CD14-positive monocyte (primary cell): Measurements from ENCODE around the gene MCRIP2. TPM values are rescaled to one million over a fixed set of nuclear protein-coding genes. Genes with fewer than 3 reads are reported as not detected.

Experiments
- DNase-seq, 3 donors: peaks; one replicate each; pipeline ENCODE4 v3.0.0-alpha.2; 2011 to 2022
- H2AFZ ChIP-seq: 2 replicates; pipeline ENCODE4 v1.6.0; 2012; ENCODE audit warnings: mild to moderate bottlenecking, low read depth, low read length, inconsistent platforms; ENCODE audit not compliant: insufficient read depth, poor library complexity, severe bottlenecking
- H3K27ac ChIP-seq, 2 donors: 1 replicate in 1 of 2; 2 replicates in 1 of 2; pipeline ENCODE4 v1.5.1; 2012 to 2013; ENCODE audit warnings: low read length in 2 of 2, control low read depth in 1 of 2, inconsistent platforms in 1 of 2, low read depth in 1 of 2, mild to moderate bottlenecking in 1 of 2
- H3K27me3 ChIP-seq, 2 donors: one replicate each; pipeline versions ENCODE4 v1.6.0 to v1.6.1; 2011 to 2013; ENCODE audit warnings: low read length in 2 of 2; ENCODE audit not compliant: control insufficient read depth in 2 of 2, insufficient read depth in 2 of 2
- H3K36me3 ChIP-seq, 2 donors: replicated peaks in 1 of 2; 1 replicate in 1 of 2; 2 replicates in 1 of 2; pipeline versions ENCODE4 v1.5.1 to v1.6.1; 2012 to 2013; ENCODE audit warnings: low read length in 2 of 2, control low read depth in 1 of 2, inconsistent platforms in 1 of 2, mild to moderate bottlenecking in 1 of 2; ENCODE audit not compliant: insufficient read depth in 2 of 2, control insufficient read depth in 1 of 2
- H3K4me1 ChIP-seq, 2 donors: 1 replicate in 1 of 2; 2 replicates in 1 of 2; pipeline versions ENCODE4 v1.5.1 to v1.6.1; 2012 to 2013; ENCODE audit warnings: low read length in 2 of 2, control low read depth in 1 of 2, inconsistent platforms in 1 of 2, mild to moderate bottlenecking in 1 of 2, moderate library complexity in 1 of 2; ENCODE audit not compliant: insufficient read depth in 2 of 2, control insufficient read depth in 1 of 2
- H3K4me2 ChIP-seq: replicated peaks from 2 replicates; pipeline ENCODE3; 2012; ENCODE audit warnings: low read length, moderate library complexity, mild to moderate bottlenecking; ENCODE audit not compliant: poor library complexity, severe bottlenecking; ENCODE audit errors: extremely low read depth
- H3K4me3 ChIP-seq, 3 experiments: fragments of 200-600 bp in 1 of 3; sonication (generic) in 1 of 3; replicated peaks in 1 of 3; 1 replicate in 2 of 3; 2 replicates in 1 of 3; pipeline ENCODE4 v1.5.1; 2011 to 2013; ENCODE audit warnings: low read length in 3 of 3, mild to moderate bottlenecking in 3 of 3, control low read depth in 2 of 3, low read depth in 2 of 3, inconsistent platforms in 1 of 3, moderate library complexity in 1 of 3
- H3K79me2 ChIP-seq: 2 replicates; pipeline ENCODE4 v1.6.0; 2012; ENCODE audit warnings: mild to moderate bottlenecking, control low read depth, inconsistent platforms, low read length, moderate library complexity; ENCODE audit not compliant: insufficient read depth
- H3K9ac ChIP-seq: 2 replicates; pipeline ENCODE4 v1.6.0; 2017; ENCODE audit warnings: low read length, mild to moderate bottlenecking; ENCODE audit not compliant: insufficient read depth, poor library complexity, severe bottlenecking
- H3K9me3 ChIP-seq, 2 donors: replicated peaks in 1 of 2; 1 replicate in 1 of 2; 2 replicates in 1 of 2; pipeline versions ENCODE4 v1.5.1 to v1.6.1; 2012 to 2013; ENCODE audit warnings: low read length in 2 of 2, control low read depth in 1 of 2; ENCODE audit not compliant: control insufficient read depth in 1 of 2, insufficient read depth in 1 of 2
- H4K20me1 ChIP-seq: 2 replicates; pipeline ENCODE4 v1.6.0; 2012; ENCODE audit warnings: mild to moderate bottlenecking, low read length, control low read depth, moderate library complexity; ENCODE audit not compliant: insufficient read depth
- H3K27ac Mint-ChIP-seq, 7 donors: one replicate each; pipeline ENCODE4 v1.8.0; 2020; ENCODE audit warnings: mild to moderate bottlenecking in 7 of 7, mixed read lengths in 7 of 7, moderate library complexity in 6 of 7, inconsistent platforms in 2 of 7
- H3K27me3 Mint-ChIP-seq, 3 donors: one replicate each; pipeline ENCODE4 v1.8.0; 2021 to 2022; ENCODE audit warnings: low read depth in 3 of 3, mild to moderate bottlenecking in 3 of 3, mixed read lengths in 3 of 3, moderate library complexity in 3 of 3, inconsistent platforms in 1 of 3
- H3K36me3 Mint-ChIP-seq, 2 donors: one replicate each; pipeline ENCODE4 v1.8.0; 2020; ENCODE audit warnings: mixed read lengths in 2 of 2, inconsistent platforms in 1 of 2, mild to moderate bottlenecking in 1 of 2
- H3K4me1 Mint-ChIP-seq: one replicate; pipeline ENCODE4 v1.8.0; 2020; ENCODE audit warnings: mild to moderate bottlenecking, mixed read lengths
- H3K4me3 Mint-ChIP-seq, 2 donors: one replicate each; pipeline ENCODE4 v1.8.0; 2020; ENCODE audit warnings: mild to moderate bottlenecking in 2 of 2, mixed read lengths in 2 of 2, moderate library complexity in 1 of 2
- H3K9me3 Mint-ChIP-seq, 7 donors: one replicate each; pipeline ENCODE4 v1.8.0; 2020 to 2022; ENCODE audit warnings: mixed read lengths in 7 of 7, mild to moderate bottlenecking in 6 of 7, moderate library complexity in 6 of 7, inconsistent platforms in 2 of 7
- CTCF ChIP-seq: fragments of 200-600 bp; IDR thresholded peaks from one replicate; pipeline ENCODE4 v1.8.0; 2022; ENCODE audit warnings: antibody characterized with exemption, mild to moderate bottlenecking
- WGBS: methylation state at CpG from one replicate; pipeline ENCODE4 v1.1.5; 2013; ENCODE audit warnings: missing lambda C conversion rate; ENCODE audit not compliant: insufficient coverage; 5-methylcytosine and 5-hydroxymethylcytosine counted together
- intact Hi-C, 2 donors: fragments of 100-400 bp; cut with micrococcal nuclease; formaldehyde crosslinking; loops; one replicate each; pipeline versions ENCODE4 v1.15.0 to v1.15.1; 2023
- polyA plus RNA-seq, 3 donors: library from polyadenylated mRNA; depleted of rRNA in 1 of 3; unstranded in 2 of 3; stranded (reverse) in 1 of 3; fragments of 300-500 nt in 2 of 3; fragments of >200 nt in 1 of 3; fragmentation: Illumina TruSeq in 2 of 3; gene quantifications; 1 replicate in 2 of 3; 2 replicates in 1 of 3; pipeline ENCODE4 v1.2.3, GENCODE V29; 2012 to 2021

Gene MCRIP2
- polyA plus RNA-seq, 3 donors = 23.7 to 65.6 (median 42.1) TPM

- no peak for DNase-seq
- H3K4me1 Mint-ChIP-seq = peaks cover 30% of the 10 kb centered on the region
- H3K9me3 ChIP-seq = no peaks in the 10 kb centered on the region
- H3K4me3 ChIP-seq = no peak overlapping the region
- H3K9ac ChIP-seq = no peak overlapping the region
- WGBS = 98% methylated on average over 35 of the region's 43 CpGs
- peaks cover 91% of the 10 kb centered on the region for H4K20me1 ChIP-seq
- H3K79me2 ChIP-seq = peaks cover 94% of the 10 kb centered on the region
- peak overlapping the region in 1 of 7 donors; percentile 36 for H3K27ac Mint-ChIP-seq
- TF ChIP-seq CTCF = no peak
- H3K4me1 ChIP-seq = peaks cover 24 to 29% of the 10 kb centered on the region in 2 donors
- H3K27me3 Mint-ChIP-seq = peaks cover 0 to 2% (median 1%) of the 10 kb centered on the region in 3 donors
- H3K36me3 ChIP-seq = peaks cover 10 to 32% of the 10 kb centered on the region in 2 donors
- H3K9me3 Mint-ChIP-seq = peaks cover 0 to 5% (median 0%) of the 10 kb centered on the region in 7 donors
- H3K27me3 ChIP-seq = no peaks in the 10 kb centered on the region
- H2AFZ ChIP-seq = no peak overlapping the region
- H3K36me3 Mint-ChIP-seq = peaks cover 25 to 58% of the 10 kb centered on the region in 2 donors
- no peak overlapping the region for H3K4me3 Mint-ChIP-seq
- intact Hi-C loops = no loop called here
- H3K27ac ChIP-seq = no peak overlapping the region
- H3K4me2 ChIP-seq = no peak overlapping the region
Observed at GRCh38 chr16:598823-599739, 42.5 kb upstream of the MCRIP2 start.

- DNase-seq = peak in 1 of 3 donors; percentile 3
- H3K4me1 Mint-ChIP-seq = peaks cover 16% of the 10 kb centered on the region
- peaks cover 26 to 58% of the 10 kb centered on the region in 2 donors for H3K36me3 Mint-ChIP-seq
- peaks cover 10 to 32% of the 10 kb centered on the region in 2 donors for H3K36me3 ChIP-seq
- no peak overlapping the region for H3K4me3 Mint-ChIP-seq
- H3K9ac ChIP-seq = no peak overlapping the region
- H3K27me3 Mint-ChIP-seq = peaks cover 0 to 1% (median 0%) of the 10 kb centered on the region in 3 donors
- H4K20me1 ChIP-seq = peaks cover 91% of the 10 kb centered on the region
- H3K79me2 ChIP-seq = peaks cover 94% of the 10 kb centered on the region
- TF ChIP-seq CTCF = no peak
- peaks cover 0 to 9% of the 10 kb centered on the region in 2 donors for H3K9me3 ChIP-seq
- H3K27ac Mint-ChIP-seq = peak overlapping the region in 2 of 7 donors; percentile 11 to 51
- H3K4me3 ChIP-seq = no peak overlapping the region
- no peak overlapping the region for H3K27ac ChIP-seq
- H3K27me3 ChIP-seq = no peaks in the 10 kb centered on the region
- H3K9me3 Mint-ChIP-seq = peaks cover 0 to 14% (median 8%) of the 10 kb centered on the region in 7 donors
- H3K4me2 ChIP-seq = no peak overlapping the region
- WGBS = 65% methylated on average over 4 of the region's 7 CpGs
- intact Hi-C loops = no loop called here
- no peak overlapping the region for H2AFZ ChIP-seq
- H3K4me1 ChIP-seq = peaks cover 11 to 13% of the 10 kb centered on the region in 2 donors
Observed at GRCh38 chr16:600781-601180, 40.8 kb upstream of the MCRIP2 start.
